ENCODE measurements around the gene PRDM16.

The PRDM16 gene

GRCh38 chr1:3212453-3213355 lies 143.7 kb downstream of the PRDM16 start:
- H3K4me3 ChIP-seq (ENCODE audit: low read depth, low read length), result no peak overlapping the region
- no peak for DNase-seq (ENCODE audit: low read depth)
- no peak for TF ChIP-seq CTCF (conservative IDR thresholded peaks at IDR 0.05; ENCODE audit: low read depth, low read length)

- no peak for DNase-seq (ENCODE audit: low read depth)
- TF ChIP-seq CTCF (conservative IDR thresholded peaks at IDR 0.05; ENCODE audit: low read depth, low read length), result no peak
- H3K4me3 ChIP-seq (ENCODE audit: low read depth, low read length), result no peak overlapping the region
Observed at GRCh38 chr1:3213730-3214129, 144.7 kb downstream of the PRDM16 start.

GRCh38 chr1:3215198-3216014 lies 146.4 kb downstream of the PRDM16 start:
- H3K4me3 ChIP-seq (ENCODE audit: low read depth, low read length), result no peak overlapping the region
- TF ChIP-seq CTCF (conservative IDR thresholded peaks at IDR 0.05; ENCODE audit: low read depth, low read length), result no peak
- DNase-seq (ENCODE audit: low read depth), result no peak

GRCh38 chr1:3216015-3216391 lies 147.0 kb downstream of the PRDM16 start:
- no peak for DNase-seq (ENCODE audit: low read depth)
- no peak overlapping the region for H3K4me3 ChIP-seq (ENCODE audit: low read depth, low read length)
- no peak for TF ChIP-seq CTCF (conservative IDR thresholded peaks at IDR 0.05; ENCODE audit: low read depth, low read length)

GRCh38 chr1:3217181-3217641 lies 148.2 kb downstream of the PRDM16 start:
- H3K4me3 ChIP-seq (ENCODE audit: low read depth, low read length), result no peak overlapping the region
- DNase-seq (ENCODE audit: low read depth), result no peak
- no peak for TF ChIP-seq CTCF (conservative IDR thresholded peaks at IDR 0.05; ENCODE audit: low read depth, low read length)

GRCh38 chr1:3217979-3218679 lies 149.1 kb downstream of the PRDM16 start:
- no peak overlapping the region for H3K4me3 ChIP-seq (ENCODE audit: low read depth, low read length)
- DNase-seq (ENCODE audit: low read depth), result no peak
- no peak for TF ChIP-seq CTCF (conservative IDR thresholded peaks at IDR 0.05; ENCODE audit: low read depth, low read length)

Data from choroid plexus epithelial cell (primary cell).